ENCODE data around the gene SFRP4.

Gene SFRP4

GRCh38 chr7:37924491-37925041, 7.9 kb upstream of the SFRP4 start:
- no peak for DNase-seq

- no peak for DNase-seq
These were observed 7.4 kb upstream of the SFRP4 start for GRCh38 chr7:37923996-37924395.

- no peak for DNase-seq
These were observed 5.3 kb upstream of the SFRP4 start for GRCh38 chr7:37921876-37922275.

GRCh38 chr7:37920849-37921805, 4.5 kb upstream of the SFRP4 start:
- no peak for DNase-seq

GRCh38 chr7:37920305-37920848, 3.8 kb upstream of the SFRP4 start, which contains the start of gene EPDR1:
TSS of gene EPDR1 (plus strand) at chr7:37920640. CDS start at chr7:37920940, 300 bp downstream.
- DNase-seq = peak; percentile 43

- no peak for DNase-seq
These were observed 1.9 kb upstream of the SFRP4 start for GRCh38 chr7:37918526-37918925.

GRCh38 chr7:37916017-37916672, 472 bp downstream of the SFRP4 start:
- no peak for DNase-seq

GRCh38 chr7:37915438-37915837, 1.2 kb downstream of the SFRP4 start:
- DNase-seq = no peak

- no peak for DNase-seq
These were observed 3.9 kb downstream of the SFRP4 start for GRCh38 chr7:37912756-37913155.

GRCh38 chr7:37908221-37908788, 8.3 kb downstream of the SFRP4 start:
- DNase-seq = no peak

- DNase-seq = no peak
These were observed 14.6 kb downstream of the SFRP4 start for GRCh38 chr7:37901890-37902524.

- no peak for DNase-seq
These were observed 15.3 kb downstream of the SFRP4 start for GRCh38 chr7:37901236-37901827.

GRCh38 chr7:37899712-37900247, 16.8 kb downstream of the SFRP4 start:
- DNase-seq = no peak

- DNase-seq = no peak
These were observed 21.9 kb downstream of the SFRP4 start for GRCh38 chr7:37894671-37895070.

GRCh38 chr7:37893359-37893758, 23.3 kb downstream of the SFRP4 start:
- no peak for DNase-seq

GRCh38 chr7:37882086-37882485, 34.5 kb downstream of the SFRP4 start:
- no peak for DNase-seq
